HEK293T (cell line): ENCODE data around the gene TMEM94.

Experiments
- ARNT ChIP-seq: fragments of 450-650 bp; IDR thresholded peaks from 2 replicates; pipeline ENCODE4 v1.6.1; 2017; ENCODE audit warnings: mild to moderate bottlenecking
- BHLHE40 ChIP-seq: fragments of 450-650 bp; IDR thresholded peaks from 2 replicates; pipeline ENCODE4 v1.6.1; 2016; ENCODE audit warnings: mild to moderate bottlenecking, moderate library complexity, borderline replicate concordance
- FOXA1 ChIP-seq: fragments of 450-650 bp; IDR thresholded peaks from 2 replicates; pipeline ENCODE4 v1.6.1; 2016; ENCODE audit warnings: mild to moderate bottlenecking
- FOXK2 ChIP-seq: fragments of 450-650 bp; IDR thresholded peaks from 2 replicates; pipeline ENCODE4 v1.6.1; 2016; ENCODE audit warnings: mild to moderate bottlenecking
- HDGF ChIP-seq: fragments of 450-650 bp; IDR thresholded peaks from 2 replicates; pipeline ENCODE4 v1.6.1; 2017; ENCODE audit warnings: antibody characterized with exemption, borderline replicate concordance
- L3MBTL2 ChIP-seq: fragments of 450-650 bp; conservative IDR thresholded peaks from 2 replicates; pipeline ENCODE4 v1.6.1; 2016; ENCODE audit warnings: mild to moderate bottlenecking
- PKNOX1 ChIP-seq: fragments of 450-650 bp; IDR thresholded peaks from 2 replicates; pipeline ENCODE4 v1.6.1; 2016
- SP1 ChIP-seq: fragments of 450-650 bp; IDR thresholded peaks from 2 replicates; pipeline ENCODE4 v1.6.1; 2017
- SUZ12 ChIP-seq: fragments of 450-650 bp; IDR thresholded peaks from 2 replicates; pipeline ENCODE4 v1.6.1; 2016; ENCODE audit warnings: mild to moderate bottlenecking
- TARDBP ChIP-seq: fragments of 450-650 bp; IDR thresholded peaks from 2 replicates; pipeline ENCODE4 v1.6.1; 2016
- ZNF384 ChIP-seq: fragments of 450-650 bp; IDR thresholded peaks from 2 replicates; pipeline ENCODE4 v1.6.1; 2016

- no peak for TF ChIP-seq PKNOX1
- TF ChIP-seq FOXA1 = no peak
- TF ChIP-seq HDGF = no peak
- TF ChIP-seq ZNF384 = no peak
- TF ChIP-seq BHLHE40 = no peak
- no peak for TF ChIP-seq SP1
- TF ChIP-seq L3MBTL2 = no peak
- no peak for TF ChIP-seq TARDBP
- TF ChIP-seq SUZ12 = no peak
- TF ChIP-seq ARNT = no peak
- TF ChIP-seq FOXK2 = no peak
These were observed 2.2 kb upstream of the TMEM94 start for GRCh38 chr17:75454193-75454592.
